Activated CD4-positive, alpha-beta T cell treated with anti-CD3 and anti-CD28 coated beads, Interleukin-10, Interleukin-2, amounts not matched to agents 100 ng/mL and 50 ng/mL, durations not matched to agents 16 hours and 8 hours (primary cell): ENCODE results near the gene SNX32.

Source experiments
- DNase-seq: peaks from one replicate; pipeline ENCODE4 v3.0.0-alpha.2; 2020

The SNX32 gene

DNA sequence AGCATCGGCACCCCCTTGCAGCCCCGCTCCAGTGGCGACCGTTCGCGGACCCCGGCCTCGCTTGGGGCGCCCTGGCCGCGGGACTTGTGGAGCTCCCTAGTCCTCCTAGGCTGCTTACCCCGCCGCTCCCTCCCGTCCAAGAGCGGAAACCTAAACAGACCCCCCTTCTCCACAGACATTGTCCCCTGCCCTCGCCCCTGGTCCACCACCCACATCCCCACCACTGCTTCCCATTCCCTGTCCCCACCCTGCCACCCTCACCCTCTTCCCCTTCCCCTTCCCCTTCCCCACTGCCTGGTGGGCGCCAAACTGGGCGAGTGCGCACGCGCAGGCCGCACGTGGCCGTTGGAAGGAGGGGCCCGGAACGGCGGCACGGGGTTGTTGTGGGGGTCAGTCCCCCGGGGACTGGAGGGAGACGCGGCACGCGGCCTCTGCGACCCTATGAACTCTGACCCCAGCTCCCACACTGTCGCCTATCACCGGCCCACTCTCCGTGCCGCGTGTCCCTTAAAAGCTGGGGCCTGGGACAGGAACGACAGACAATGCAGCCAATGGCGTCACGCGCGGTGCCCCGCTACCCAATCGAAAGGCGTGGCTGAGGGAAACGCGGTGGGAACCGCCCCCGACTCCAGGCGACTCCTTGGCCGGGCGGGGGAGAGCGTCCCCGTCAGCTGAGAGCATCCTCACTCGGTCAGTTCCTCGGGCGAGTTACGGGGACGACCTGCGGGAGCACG, at the start of gene SNX32:
Gene SNX32, plus strand, starts transcription at position 667 of the 734 bp plus-strand sequence. CDS start 103 bp downstream, outside the sequence.
- DNase-seq, result peak; percentile 96

- no peak for DNase-seq
Observed at GRCh38 chr11:65785319-65786007, 48.3 kb upstream of the SNX32 start.

DNA sequence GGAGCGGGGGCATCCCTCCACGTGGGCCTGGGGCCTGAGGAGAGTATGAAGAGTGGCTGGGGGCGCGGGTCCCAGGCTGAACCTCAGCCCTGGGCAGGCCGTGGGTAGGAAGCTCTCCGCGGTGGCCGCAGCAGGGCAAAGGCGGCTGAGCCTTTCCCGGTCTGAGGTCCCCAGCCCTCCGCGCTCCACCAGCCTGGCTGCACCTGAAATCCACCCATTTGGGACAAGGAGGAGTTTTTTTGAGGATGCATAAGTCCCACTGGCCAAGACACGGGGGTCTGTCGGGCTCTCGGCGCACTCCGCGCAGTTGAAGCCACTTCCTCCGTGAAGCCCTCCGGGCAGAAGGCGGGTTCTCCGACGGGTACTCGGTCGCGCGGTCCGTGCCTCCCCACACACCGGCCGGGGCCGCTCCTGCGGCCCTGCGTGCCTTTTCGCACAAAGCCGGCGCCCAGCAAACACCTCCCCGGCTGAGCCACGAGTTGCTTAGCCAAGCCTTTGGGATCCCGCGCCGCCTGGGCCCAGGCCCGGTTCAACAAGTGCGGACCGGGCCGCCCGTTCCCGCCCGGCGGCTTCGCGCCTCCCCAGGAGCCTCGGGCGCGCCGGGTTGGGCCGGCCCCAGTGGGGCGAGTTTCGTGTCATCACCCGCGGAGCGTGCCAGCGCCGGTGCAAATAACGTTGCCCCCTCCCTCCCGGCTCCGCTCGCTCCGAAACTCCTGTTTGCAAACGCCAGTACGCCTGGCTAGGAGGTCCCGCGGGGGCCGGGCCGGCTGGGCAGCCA, 47.6 kb upstream of the SNX32 start:
- no peak for DNase-seq

DNA sequence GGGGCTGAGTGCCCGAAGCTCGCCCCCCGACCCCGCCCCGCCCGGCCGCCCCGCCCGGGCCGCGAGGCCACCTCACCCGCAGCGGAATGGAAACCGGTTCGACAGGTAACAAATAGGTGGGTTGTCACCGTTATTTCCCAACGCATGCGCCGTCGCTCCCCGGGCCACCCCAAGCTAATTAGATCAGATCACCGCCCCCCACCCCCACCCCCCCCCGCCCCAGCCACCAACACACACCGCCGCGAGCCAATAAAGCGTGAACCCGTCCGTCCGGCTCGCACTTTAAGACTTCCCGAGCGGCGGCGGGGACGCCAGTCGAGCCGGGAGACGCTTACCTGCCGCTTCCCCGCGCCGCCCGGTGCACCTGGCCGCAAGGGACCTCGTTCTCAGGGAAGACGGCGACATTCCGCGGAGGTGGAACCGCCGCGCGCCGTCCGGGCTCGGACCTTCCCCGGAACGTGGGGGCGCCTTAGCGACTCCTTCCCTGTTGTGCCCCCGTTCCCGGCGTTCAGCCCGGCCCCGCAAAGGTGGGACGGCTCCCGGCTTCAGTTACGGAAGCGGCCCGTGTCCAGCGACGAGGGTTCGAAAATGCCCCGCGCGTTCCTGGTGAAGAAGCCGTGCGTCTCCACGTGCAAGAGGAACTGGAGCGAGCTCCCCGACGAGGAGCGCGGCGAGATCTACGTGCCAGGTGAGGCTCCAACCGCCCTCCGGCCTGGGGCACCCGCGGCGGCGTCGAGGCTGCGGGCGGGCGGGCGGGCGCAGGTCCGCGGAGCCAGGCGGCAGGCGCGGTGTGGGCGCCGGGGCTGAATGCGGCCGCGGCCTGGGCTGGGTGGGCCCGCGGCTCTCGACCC, 46.8 kb upstream of the SNX32 start, which contains the start of gene OVOL1:
Gene OVOL1, plus strand, starts transcription at position 278 of the 851 bp plus-strand sequence. Its CDS starts 311 bp downstream, at position 589.
- no peak for DNase-seq

DNA sequence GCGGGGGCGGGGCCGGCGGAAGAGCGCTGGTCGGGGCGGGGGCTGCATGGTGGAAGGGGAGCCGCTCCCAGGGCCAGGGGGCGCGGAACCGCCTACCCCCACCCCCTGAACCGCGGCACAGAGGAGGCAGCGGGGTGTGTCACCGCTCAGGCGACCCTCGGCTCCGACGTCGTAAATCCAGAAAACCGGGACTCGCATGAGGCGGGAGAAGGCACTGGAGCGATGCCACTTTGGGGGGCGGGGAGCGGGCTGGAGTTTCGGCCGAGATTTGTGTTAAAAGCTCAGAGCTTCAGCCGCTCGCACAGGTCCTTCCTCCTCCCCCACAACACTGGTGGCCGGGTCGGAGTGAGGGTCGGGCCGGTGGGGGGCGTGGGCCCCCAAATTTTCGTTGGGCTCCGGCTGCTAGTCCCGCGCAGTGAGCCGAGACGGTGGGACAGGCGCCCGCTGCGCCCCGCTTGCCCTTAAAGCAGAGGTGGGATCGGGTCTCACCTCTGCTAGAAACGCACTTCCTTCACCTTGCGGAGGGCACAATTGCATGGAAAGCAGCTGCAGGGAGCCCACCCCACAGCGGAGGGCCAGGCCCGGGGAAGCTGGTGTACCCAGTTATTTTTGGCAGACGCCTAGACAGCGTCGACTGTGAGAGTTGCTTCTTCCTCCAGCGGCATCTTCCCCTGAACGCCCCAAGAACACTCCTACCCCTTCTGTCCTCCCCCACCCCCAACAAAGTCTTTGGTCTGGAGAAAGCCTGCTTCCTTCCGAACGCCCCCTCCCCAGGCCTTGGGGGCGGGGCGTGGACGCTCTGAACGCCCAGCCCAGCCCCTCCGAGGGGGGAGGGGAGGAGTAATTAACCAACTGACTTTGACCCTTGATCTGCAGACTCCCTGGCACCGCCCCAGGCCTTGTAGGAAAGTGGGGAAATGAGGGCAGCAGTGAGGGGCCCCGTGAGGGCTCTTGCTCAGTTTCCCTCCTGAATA, 45.8 kb upstream of the SNX32 start:
- no peak for DNase-seq

GRCh38 chr11:65788821-65789220, 44.9 kb upstream of the SNX32 start:
- DNase-seq, result no peak

GRCh38 chr11:65789230-65790103, 44.3 kb upstream of the SNX32 start:
- DNase-seq, result no peak

DNA sequence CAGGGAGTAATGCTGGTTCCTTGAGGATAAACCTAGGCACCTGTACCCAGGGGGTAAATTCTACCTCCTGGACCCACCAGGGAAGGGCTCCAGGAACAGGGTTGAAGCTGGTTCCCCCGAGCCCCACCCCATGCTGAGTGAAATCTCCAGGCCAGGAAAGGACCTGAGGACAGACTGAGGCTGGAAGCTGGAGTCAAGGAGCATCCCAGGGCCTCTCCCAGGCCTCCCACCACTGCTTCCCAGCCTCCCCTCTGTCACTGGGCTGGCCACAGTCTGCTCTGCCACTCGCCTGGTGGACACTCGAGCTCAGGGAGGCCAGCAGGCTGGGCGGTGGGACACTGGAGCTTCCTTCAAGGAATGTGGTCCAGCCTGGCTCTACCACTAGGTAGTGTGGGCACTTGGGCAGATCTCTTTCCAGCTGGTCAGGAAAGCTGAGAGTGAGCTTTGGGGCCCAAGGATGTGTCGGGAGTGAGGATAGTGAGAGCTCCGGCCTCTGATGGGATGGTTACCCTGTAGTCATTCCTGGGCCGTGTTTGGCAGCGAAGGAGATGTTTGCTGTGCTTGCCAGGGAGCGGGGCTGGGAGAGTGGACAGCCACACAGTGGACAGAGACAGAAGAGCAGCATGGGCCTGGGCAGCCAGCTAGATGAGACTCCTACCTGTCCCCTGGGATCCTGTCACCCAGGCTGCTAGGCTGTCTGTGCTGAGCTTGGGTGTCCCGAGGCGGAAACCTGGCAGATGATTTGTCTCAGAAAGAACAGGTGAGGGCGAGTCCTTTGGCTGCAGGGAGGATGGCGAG, 43.5 kb upstream of the SNX32 start:
- DNase-seq, result no peak

GRCh38 chr11:65790902-65791650, 42.7 kb upstream of the SNX32 start:
- no peak for DNase-seq

- DNase-seq, result no peak
Observed at GRCh38 chr11:65791719-65792213, 42.0 kb upstream of the SNX32 start.

- no peak for DNase-seq
Observed at GRCh38 chr11:65792456-65792855, 41.3 kb upstream of the SNX32 start.

GRCh38 chr11:65793144-65793581, 40.6 kb upstream of the SNX32 start:
- DNase-seq, result no peak

GRCh38 chr11:65793625-65794400, 40.0 kb upstream of the SNX32 start:
- DNase-seq, result no peak

- DNase-seq, result no peak
Observed at GRCh38 chr11:65794570-65795510, 38.9 kb upstream of the SNX32 start.

- no peak for DNase-seq
Observed at GRCh38 chr11:65796726-65797601, 36.8 kb upstream of the SNX32 start.
